ENCODE results near the gene APBB2.

The APBB2 gene

GRCh38 chr4:40804598-40804997 is 409.7 kb downstream of the APBB2 start:
- DNase-seq = no peak

- DNase-seq = no peak
Measured at GRCh38 chr4:40800064-40800463, 414.3 kb downstream of the APBB2 start.

GRCh38 chr4:40789771-40790170 is 424.6 kb downstream of the APBB2 start:
- DNase-seq = no peak

GRCh38 chr4:40789031-40789430 is 425.3 kb downstream of the APBB2 start:
- no peak for DNase-seq

GRCh38 chr4:40788331-40788730 is 426.0 kb downstream of the APBB2 start:
- DNase-seq = no peak

- no peak for DNase-seq
Measured at GRCh38 chr4:40785727-40786126, 428.6 kb downstream of the APBB2 start.

GRCh38 chr4:40782876-40783275 is 431.5 kb downstream of the APBB2 start:
- DNase-seq = no peak

- DNase-seq = no peak
Measured at GRCh38 chr4:40778090-40778489, 436.3 kb downstream of the APBB2 start.

GRCh38 chr4:40769266-40769665 is 445.1 kb downstream of the APBB2 start:
- DNase-seq = no peak

GRCh38 chr4:40763228-40763716 is 451.1 kb downstream of the APBB2 start:
- no peak for DNase-seq
